ENCODE data around the gene PNPO.
"Not testable (repeated sequence)": the region's sequence is repeated elsewhere in the genome, so short reads cannot be mapped to it uniquely, and the experiment has no call there.

Gene PNPO

GRCh38 chr17:47975189-47975822 lies 33.9 kb downstream of the PNPO start:
- no peak for DNase-seq (ENCODE audit: low read depth, low spot score)

GRCh38 chr17:47975823-47976205 lies 34.4 kb downstream of the PNPO start:
- DNase-seq (ENCODE audit: low read depth, low spot score) = no peak

- no peak for DNase-seq (ENCODE audit: low read depth, low spot score)
Observed at GRCh38 chr17:47978324-47978723, 37.0 kb downstream of the PNPO start.

DNA sequence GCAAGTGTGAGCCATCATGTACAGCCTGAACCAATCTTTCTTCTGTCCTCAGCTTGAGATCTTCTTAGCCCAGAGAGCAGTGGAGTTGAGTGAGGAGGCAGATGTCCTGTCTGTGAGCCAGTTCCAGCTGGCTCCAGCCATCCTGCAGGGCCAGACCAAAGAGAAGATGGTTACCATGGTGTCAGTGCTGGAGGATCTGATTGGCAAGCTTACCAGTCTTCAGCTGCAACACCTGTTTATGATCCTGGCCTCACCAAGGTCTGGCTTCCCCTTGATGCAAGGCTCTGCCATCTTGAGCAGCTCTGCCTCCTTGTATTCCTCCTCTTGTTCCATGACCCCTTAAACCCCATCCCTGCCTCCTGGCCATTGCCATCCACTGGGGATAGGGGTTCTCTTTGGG lies 39.2 kb downstream of the PNPO start:
- DNase-seq (ENCODE audit: low read depth, low spot score) = no peak

- no peak for DNase-seq (ENCODE audit: low read depth, low spot score)
Observed at GRCh38 chr17:47981462-47981861, 40.1 kb downstream of the PNPO start.

- DNase-seq (ENCODE audit: low read depth, low spot score) = no peak
Observed at GRCh38 chr17:47982091-47982617, 40.8 kb downstream of the PNPO start.

GRCh38 chr17:47982645-47983390 lies 41.4 kb downstream of the PNPO start:
- DNase-seq (ENCODE audit: low read depth, low spot score) = no peak

GRCh38 chr17:47983492-47984223 lies 42.3 kb downstream of the PNPO start:
- DNase-seq (ENCODE audit: low read depth, low spot score) = no peak

GRCh38 chr17:47986520-47986919 lies 45.1 kb downstream of the PNPO start:
- no peak for DNase-seq (ENCODE audit: low read depth, low spot score)

- DNase-seq (ENCODE audit: low read depth, low spot score) = no peak
Observed at GRCh38 chr17:47987240-47987835, 46.0 kb downstream of the PNPO start.

GRCh38 chr17:47988445-47988844 lies 47.1 kb downstream of the PNPO start:
- DNase-seq (ENCODE audit: low read depth, low spot score) = not testable (repeated sequence)

- DNase-seq (ENCODE audit: low read depth, low spot score) = no peak
Observed at GRCh38 chr17:47989159-47989558, 47.8 kb downstream of the PNPO start.

DNA sequence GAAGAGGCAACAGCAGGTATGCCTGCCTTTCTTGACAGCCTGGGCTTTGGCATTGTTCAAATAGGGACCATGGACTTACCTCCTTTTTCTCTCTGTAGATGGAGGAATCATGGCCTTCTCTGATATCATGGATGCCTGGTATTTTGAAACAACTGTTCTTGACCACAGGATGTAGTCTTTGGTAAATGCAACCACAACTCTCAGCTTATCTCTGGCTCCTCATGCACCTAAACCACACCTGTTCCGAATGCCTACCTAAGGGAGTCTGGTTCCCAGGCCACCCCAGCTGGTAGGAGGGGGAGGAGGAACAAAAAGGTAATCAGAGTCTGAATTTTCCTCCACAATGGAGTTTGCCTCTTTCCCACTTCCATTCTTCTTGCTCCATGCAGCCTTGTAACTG lies 48.3 kb downstream of the PNPO start:
- no peak for DNase-seq (ENCODE audit: low read depth, low spot score)

DNA sequence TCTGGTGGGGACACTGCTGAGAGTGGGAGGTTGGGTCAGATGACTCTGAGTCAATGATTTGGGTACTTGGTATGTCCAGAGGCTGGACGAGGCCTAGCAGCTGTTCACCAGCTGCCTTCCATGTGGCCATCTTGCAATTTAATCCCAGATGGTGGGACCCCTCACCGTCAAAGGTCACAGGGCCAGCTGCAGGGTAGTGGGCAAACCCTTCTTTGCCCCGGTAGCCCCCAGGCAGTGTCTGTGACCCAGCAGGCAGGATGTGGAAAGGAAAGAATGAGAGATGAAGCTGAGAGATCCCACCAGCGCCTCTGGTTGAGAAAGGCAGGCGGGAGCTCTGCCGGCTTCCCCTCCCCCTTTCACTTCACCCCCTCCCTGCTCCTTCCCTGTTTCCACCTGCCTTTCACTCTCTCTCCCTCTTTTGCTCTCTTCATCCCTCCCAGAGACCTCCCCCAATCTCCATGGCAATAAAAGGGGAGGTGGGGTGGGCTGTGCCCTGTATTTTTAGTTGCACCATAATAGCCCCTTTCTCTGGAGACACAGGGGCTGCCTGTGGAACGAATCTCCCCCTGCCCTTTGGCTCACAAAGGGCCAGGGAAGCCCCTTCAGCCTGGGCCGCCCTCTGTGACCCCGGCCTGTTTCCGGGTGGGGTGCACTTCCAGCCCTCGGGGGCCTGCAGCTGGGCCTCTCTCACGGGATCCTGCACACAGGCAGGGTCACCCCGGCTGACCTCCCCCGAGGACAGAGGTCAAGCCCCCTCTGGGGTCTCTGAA lies 49.8 kb downstream of the PNPO start:
- no peak for DNase-seq (ENCODE audit: low read depth, low spot score)

- DNase-seq (ENCODE audit: low read depth, low spot score) = no peak
Observed at GRCh38 chr17:47992216-47992615, 50.8 kb downstream of the PNPO start.

- no peak for DNase-seq (ENCODE audit: low read depth, low spot score)
Observed at GRCh38 chr17:47993031-47993564, 51.7 kb downstream of the PNPO start.

- DNase-seq (ENCODE audit: low read depth, low spot score) = no peak
Observed at GRCh38 chr17:47993964-47994363, 52.6 kb downstream of the PNPO start.

DNA sequence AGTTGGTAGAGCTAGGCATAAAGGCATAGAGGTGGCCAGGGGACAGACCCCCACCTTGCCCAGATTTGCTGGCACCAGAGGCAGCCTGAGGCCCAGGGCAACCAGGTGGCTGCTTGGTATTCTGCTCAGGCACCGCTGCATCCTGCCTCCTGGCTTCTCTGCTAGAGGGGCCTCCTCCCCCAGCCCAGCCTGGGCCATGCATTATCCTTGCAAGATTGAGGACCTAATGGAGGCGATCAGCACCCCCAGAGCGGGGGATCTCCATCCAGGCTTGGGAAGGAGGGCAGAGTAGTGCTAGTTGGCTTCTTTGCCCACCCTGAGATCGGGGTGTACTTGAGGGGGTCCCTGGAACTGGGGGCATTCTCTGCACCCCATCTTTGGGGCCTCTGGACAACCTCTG lies 53.4 kb downstream of the PNPO start:
- no peak for DNase-seq (ENCODE audit: low read depth, low spot score)

- no peak for DNase-seq (ENCODE audit: low read depth, low spot score)
Observed at GRCh38 chr17:47995241-47995935, 54.0 kb downstream of the PNPO start.

GRCh38 chr17:47996201-47996600 lies 54.8 kb downstream of the PNPO start:
- no peak for DNase-seq (ENCODE audit: low read depth, low spot score)

All from brain pericyte (primary cell).